Urinary bladder (tissue), 4 donors: ENCODE measurements around the gene DGCR2. TPM values are rescaled to one million over a fixed set of nuclear protein-coding genes. Genes with fewer than 3 reads are reported as not detected.
"Not testable (repeated sequence)": the region's sequence is repeated elsewhere in the genome, so short reads cannot be mapped to it uniquely, and the experiment has no call there.

Experiments
- DNase-seq: peaks from one replicate; pipeline ENCODE4 v3.0.0-alpha.2; 2015; ENCODE audit errors: extremely low spot score
- H3K27ac ChIP-seq: one replicate; pipeline ENCODE4 v1.5.1; 2013; ENCODE audit warnings: low read depth, mild to moderate bottlenecking, moderate library complexity
- H3K36me3 ChIP-seq: one replicate; pipeline ENCODE4 v1.6.1; 2013; ENCODE audit warnings: mild to moderate bottlenecking, moderate library complexity; ENCODE audit not compliant: insufficient read depth
- H3K4me1 ChIP-seq: one replicate; pipeline ENCODE4 v1.6.1; 2013; ENCODE audit warnings: mild to moderate bottlenecking, moderate library complexity; ENCODE audit not compliant: insufficient read depth
- H3K4me3 ChIP-seq: one replicate; pipeline ENCODE4 v1.5.1; 2013; ENCODE audit warnings: low read depth, low read length
- WGBS: extraction: QIAGEN DNeasy Blood & Tissue Kit; methylation state at CpG from one replicate; pipeline ENCODE4 v1.1.7; 2013; 5-methylcytosine and 5-hydroxymethylcytosine counted together
- polyA plus RNA-seq: library from polyadenylated mRNA; stranded (reverse); fragments of 200-250 nt; gene quantifications from one replicate; pipeline ENCODE4 v1.2.3, GENCODE V29; 2013
- total RNA-seq: library from RNA; depleted of rRNA; stranded (reverse); fragments of >200 nt; gene quantifications from one replicate; pipeline ENCODE4 v1.2.3, GENCODE V29; 2014
- donor health status: healthy with polysubstance abuse.
- donor health status: healthy.

DGCR2 gene
- total and polyA plus RNA-seq, 2 donors: 41.4 to 61.0 TPM

DNA sequence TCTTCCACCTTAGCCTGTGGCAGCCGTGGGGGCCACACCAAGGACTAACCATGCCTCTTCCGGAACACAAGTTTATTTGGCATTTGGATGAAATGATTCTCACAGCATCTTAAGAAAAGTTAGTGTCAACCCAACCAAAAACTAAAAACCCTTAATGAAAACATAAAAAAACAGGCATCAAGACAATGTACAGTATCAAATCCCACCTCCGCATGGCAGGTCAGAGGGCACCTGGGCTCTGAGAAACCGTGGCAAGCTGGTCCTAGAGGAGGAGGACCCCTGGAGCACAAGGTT lies 86.0 kb downstream of the DGCR2 start:
- no peak for DNase-seq
- Histone ChIP-seq H3K4me3 (no peak overlapping the region), H3K36me3 (no peaks in the 10 kb centered on the region), H3K4me1 (no peaks in the 10 kb centered on the region), H3K27ac (no peak overlapping the region)
- WGBS: 79% methylated on average over 4 of the region's 4 CpGs

- H3K27ac ChIP-seq: no peak overlapping the region
- no peak overlapping the region for H3K4me3 ChIP-seq
- 43% methylated on average over 14 of the region's 14 CpGs for WGBS
- no peak for DNase-seq
- H3K4me1 ChIP-seq: no peaks in the 10 kb centered on the region
- H3K36me3 ChIP-seq: no peaks in the 10 kb centered on the region
These were observed 86.6 kb downstream of the DGCR2 start for GRCh38 chr22:19035474-19036228.

GRCh38 chr22:19035126-19035473 lies 87.1 kb downstream of the DGCR2 start:
- not testable (repeated sequence) for H3K4me1 ChIP-seq, DNase-seq, H3K27ac ChIP-seq, H3K4me3 ChIP-seq, H3K36me3 ChIP-seq
- WGBS: 36% methylated on average over 6 of the region's 6 CpGs

GRCh38 chr22:19034724-19035120 lies 87.5 kb downstream of the DGCR2 start:
- not testable (repeated sequence) for H3K4me1 ChIP-seq, H3K4me3 ChIP-seq, H3K36me3 ChIP-seq, H3K27ac ChIP-seq, DNase-seq
- WGBS: 76% methylated on average over 12 of the region's 12 CpGs

- not testable (repeated sequence) for H3K4me1 ChIP-seq, DNase-seq, H3K27ac ChIP-seq, H3K36me3 ChIP-seq, H3K4me3 ChIP-seq
- 82% methylated on average over 5 of the region's 6 CpGs for WGBS
These were observed 88.0 kb downstream of the DGCR2 start for GRCh38 chr22:19034031-19034723.

DNA sequence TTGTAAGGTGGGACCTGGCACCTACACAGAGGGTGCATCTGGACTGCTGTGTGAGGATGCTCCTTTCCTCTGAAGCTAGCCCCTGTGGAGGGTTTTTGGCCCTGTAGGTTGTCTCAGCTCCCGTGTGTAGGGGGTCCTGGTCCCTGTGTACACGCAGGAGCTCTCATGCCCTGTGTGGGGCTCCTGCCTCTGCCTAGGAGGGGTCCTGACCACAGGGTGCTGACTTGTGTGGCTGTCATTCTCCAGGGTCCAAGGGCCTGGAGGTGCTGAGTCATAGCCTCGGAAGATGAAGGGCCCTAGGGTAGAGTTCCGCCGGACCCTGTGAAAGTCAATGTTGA lies 88.7 kb downstream of the DGCR2 start:
- not testable (repeated sequence) for H3K36me3 ChIP-seq, H3K27ac ChIP-seq, H3K4me1 ChIP-seq, H3K4me3 ChIP-seq, DNase-seq
- WGBS: 65% methylated on average over 5 of the region's 5 CpGs

- H3K4me3 ChIP-seq, DNase-seq, H3K4me1 ChIP-seq, H3K36me3 ChIP-seq, H3K27ac ChIP-seq: not testable (repeated sequence)
- WGBS: 80% methylated on average over 14 of the region's 14 CpGs
These were observed 89.2 kb downstream of the DGCR2 start for GRCh38 chr22:19032898-19033567.

DNA sequence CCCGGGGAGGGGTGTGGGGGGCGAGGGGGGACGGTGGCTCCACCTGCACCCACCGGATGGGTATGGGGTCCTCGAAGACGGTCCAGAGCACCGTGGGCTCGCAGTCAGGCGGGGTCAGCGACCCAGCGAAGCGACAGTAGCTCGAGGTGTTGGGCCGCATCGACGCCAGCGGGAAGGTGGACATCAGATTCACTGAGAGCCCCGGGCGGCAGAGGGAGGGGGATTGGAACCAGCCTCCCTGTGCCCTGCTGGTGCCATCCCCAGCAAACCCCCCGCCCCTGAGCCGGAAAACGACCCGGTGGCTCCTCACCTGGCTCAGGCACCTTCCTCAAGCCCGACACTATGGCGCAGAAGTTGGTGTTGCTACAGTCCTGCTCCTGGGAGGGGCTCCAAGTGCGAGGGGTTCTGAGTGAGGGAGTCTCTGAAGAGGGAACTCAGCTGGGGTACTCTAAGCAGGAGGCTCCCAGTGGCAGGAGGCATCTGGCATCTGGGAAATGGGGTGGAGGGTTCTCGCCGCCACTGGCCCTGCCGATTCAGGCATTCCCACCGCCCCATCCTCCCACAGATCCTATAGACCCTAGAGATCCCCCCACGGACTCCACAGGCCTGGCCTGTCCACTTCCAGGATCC lies 89.9 kb downstream of the DGCR2 start:
- H3K4me3 ChIP-seq, H3K4me1 ChIP-seq, DNase-seq, H3K36me3 ChIP-seq, H3K27ac ChIP-seq: not testable (repeated sequence)
- 81% methylated on average over 24 of the region's 31 CpGs for WGBS

GRCh38 chr22:19030889-19031252 lies 91.3 kb downstream of the DGCR2 start:
- not testable (repeated sequence) for DNase-seq, H3K27ac ChIP-seq, H3K4me1 ChIP-seq, H3K4me3 ChIP-seq, H3K36me3 ChIP-seq
- 88% methylated on average over 7 of the region's 7 CpGs for WGBS

DNA sequence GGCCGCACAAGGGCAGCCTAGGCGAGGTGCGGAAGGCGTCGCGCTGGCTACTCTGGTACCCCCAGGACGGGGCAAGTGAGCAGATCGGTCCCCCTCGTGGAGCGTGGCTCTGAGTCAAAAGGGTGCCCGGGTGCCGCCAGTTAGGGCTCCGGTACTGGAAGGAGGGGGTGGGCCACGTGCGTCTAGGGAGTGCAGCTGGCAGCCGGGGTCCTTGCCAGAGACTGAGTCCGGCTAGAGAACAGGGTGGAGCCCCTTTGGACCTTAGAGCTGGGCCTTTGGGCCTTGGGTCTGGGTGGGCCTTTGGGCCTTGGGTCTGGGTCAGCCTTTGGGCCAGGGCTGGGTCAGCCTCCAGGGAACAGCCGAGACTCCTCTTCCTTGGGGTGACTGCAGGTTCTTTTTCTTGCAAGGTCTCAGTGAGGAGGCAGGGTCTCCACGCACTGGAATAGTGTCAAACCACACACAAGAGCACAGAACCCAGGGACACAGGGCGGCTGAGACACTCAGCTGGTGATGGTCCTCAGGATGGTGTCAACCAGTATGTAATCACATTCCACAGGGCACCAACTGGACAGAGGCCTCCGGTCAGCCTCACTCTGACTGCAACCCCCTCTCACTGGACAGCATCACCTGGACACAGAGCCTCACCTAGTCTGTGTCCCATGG lies 91.9 kb downstream of the DGCR2 start:
- not testable (repeated sequence) for DNase-seq

DNA sequence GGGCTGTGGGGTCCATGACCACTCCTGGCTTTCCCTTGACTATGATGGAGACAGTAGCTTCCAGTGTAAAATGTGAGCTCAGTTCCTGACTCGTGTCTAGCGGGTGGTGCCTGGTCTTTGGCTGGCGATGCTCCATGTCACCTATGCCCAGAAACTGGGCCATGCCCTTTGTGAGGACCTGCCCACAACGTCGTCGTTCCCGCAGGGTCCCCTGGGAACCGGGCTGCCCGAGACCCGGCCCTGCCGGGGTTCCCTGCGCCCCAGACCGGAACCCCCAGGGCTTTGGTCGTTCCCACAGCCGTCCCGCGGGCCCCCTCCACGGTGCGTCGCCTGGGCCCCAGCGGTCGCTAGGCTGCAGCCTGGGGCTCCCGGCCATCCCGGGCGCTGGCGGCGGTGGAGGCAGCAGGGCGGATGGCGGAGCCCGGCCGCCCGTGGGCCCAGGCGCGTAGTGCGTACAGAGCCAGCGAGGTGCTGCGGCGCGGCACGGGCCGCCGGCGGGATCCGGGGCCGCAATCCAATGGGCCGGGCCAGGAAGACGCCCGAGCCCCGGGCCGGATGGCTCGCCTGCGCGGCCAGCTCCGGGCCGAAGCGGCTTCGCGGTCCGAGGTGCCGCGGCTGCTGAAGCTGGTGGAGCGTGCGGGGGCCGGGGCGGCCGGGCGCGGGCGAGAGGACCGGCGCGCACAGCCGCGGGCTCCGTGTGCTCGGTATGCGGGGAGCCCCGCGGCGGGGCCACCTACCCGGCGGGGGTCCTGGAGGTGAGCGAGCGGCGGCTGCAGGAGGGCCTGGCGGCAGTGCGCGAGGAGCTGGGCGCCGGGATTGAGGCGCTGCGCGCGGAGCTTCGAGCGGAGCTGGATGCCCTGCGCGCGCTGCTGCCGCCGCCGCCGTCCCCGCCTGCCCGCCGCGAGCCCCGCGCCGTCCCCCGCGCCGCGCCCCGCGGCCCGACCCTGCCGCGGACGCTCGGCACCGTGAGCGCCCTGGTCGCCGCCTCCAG lies 92.8 kb downstream of the DGCR2 start:
- not testable (repeated sequence) for DNase-seq, H3K4me1 ChIP-seq, H3K36me3 ChIP-seq, H3K27ac ChIP-seq, H3K4me3 ChIP-seq
- WGBS: 5% methylated on average over 101 of the region's 125 CpGs

More for the DNA sequence above, 91.9 kb downstream of the DGCR2 start:
- not testable (repeated sequence) for H3K4me3 ChIP-seq, H3K27ac ChIP-seq, H3K36me3 ChIP-seq, H3K4me1 ChIP-seq
- 37% methylated on average over 19 of the region's 21 CpGs for WGBS

DNA sequence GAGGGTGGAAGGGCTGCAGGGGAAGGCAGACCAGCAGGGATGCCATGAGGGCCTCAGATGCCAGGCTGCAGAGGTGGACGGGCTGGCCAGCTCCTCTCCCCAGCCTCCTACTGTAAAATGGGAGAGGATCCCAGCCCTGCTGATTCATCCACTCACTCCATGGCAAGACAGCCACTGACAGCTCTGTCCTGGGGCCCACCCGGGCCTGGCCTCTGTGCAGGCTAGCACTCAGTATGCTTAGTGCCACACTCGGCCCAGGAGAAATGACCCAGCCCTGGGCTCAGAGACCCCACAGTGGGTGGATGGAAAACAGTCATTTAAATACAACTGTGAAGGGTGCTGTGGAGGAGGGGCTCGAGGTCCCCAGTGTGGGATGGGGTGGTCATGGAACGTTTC lies 94.2 kb downstream of the DGCR2 start:
- not testable (repeated sequence) for H3K4me3 ChIP-seq, H3K36me3 ChIP-seq, H3K4me1 ChIP-seq, H3K27ac ChIP-seq, DNase-seq
- WGBS: 57% methylated on average over 4 of the region's 5 CpGs
